Activated CD4-positive, alpha-beta T cell treated with anti-CD3 and anti-CD28 coated beads, Interleukin-2, amount 50 U/mL, for 48 hours (primary cell): ENCODE measurements around the gene UGT1A1.
"Not testable (repeated sequence)": the region's sequence is repeated elsewhere in the genome, so short reads cannot be mapped to it uniquely, and the experiment has no call there.

Experiments used
- DNase-seq, 2 experiments: peaks; one replicate each; pipeline ENCODE4 v3.0.0-alpha.2; 2020

The UGT1A1 gene

DNA sequence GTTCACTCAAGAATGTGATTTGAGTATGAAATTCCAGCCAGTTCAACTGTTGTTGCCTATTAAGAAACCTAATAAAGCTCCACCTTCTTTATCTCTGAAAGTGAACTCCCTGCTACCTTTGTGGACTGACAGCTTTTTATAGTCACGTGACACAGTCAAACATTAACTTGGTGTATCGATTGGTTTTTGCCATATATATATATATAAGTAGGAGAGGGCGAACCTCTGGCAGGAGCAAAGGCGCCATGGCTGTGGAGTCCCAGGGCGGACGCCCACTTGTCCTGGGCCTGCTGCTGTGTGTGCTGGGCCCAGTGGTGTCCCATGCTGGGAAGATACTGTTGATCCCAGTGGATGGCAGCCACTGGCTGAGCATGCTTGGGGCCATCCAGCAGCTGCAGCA lies at the start of gene UGT1A1:
TSS of gene UGT1A1 (plus strand) at position 228 of the 400 bp plus-strand sequence. CDS start at position 246, 18 bp downstream.
- DNase-seq = no peak

DNA sequence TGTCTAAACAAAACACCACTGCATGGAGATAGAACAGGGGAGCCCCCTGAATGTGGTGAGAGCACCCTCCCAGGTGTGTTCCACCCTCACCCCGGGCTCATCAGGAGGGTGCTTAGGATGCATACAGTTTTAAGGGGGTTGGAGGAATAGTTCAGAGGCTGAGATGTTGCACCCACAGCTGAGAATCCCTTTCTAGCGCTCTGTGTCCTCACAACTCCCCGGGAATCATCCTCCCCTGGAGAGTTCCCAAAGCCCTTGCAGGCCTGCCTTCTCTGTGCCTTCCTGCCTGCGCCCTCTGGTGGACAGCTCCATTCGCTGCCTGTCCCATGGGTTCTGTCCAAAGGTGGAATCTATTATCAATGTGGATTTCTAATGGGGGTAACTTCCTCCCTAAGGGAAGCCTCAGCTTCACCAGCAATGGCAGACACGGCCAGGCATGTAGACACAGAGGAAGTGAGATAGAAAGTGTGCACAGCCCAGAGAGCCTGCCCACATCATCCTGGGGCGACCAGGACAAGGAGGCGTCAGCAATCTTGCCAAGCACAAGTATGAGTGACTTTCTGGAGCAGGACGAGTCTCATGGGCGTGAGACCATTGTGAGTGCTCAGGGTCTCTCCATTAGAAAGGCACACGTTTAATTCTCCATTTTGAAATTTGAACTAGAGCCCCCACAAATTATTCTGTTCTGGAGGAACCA lies 48.6 kb upstream of the UGT1A1 start:
- DNase-seq = peak; percentile 76 to 80

DNA sequence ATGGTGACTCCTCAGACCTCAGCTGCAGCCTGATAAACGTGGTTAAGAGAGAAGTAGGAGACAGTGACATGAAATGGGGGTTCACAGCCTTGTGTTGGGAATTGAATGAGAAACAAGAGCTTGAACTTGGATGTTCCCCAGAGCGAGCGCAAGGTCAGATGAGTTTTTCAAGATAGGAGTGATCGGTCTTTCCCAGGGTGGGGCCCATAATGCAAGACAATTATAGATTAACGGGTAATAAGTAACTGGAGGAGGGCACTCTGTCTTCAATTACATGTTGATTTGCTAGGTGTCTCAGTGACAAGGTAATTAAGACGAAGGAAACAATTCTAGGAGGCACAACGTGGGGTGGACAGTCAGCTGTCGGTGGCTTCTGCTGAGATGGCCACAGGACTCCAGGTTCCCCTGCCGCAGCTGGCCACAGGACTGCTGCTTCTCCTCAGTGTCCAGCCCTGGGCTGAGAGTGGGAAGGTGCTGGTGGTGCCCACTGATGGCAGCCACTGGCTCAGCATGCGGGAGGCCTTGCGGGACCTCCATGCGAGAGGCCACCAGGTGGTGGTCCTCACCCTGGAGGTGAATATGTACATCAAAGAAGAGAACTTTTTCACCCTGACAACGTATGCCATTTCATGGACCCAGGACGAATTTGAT lies 47.3 kb upstream of the UGT1A1 start, which contains the start of gene UGT1A5:
TSS of gene UGT1A5 (plus strand) at position 297 of the 651 bp plus-strand sequence. CDS start at position 382, 85 bp downstream.
- no peak for DNase-seq

DNA sequence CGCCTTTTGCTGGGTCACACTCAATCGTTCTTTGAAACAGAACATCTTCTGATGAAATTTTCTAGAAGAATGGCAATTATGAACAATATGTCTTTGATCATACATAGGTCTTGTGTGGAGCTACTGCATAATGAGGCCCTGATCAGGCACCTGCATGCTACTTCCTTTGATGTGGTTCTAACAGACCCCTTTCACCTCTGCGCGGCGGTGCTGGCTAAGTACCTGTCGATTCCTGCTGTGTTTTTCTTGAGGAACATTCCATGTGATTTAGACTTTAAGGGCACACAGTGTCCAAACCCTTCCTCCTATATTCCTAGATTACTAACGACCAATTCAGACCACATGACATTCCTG lies 46.8 kb upstream of the UGT1A1 start:
- no peak for DNase-seq

DNA sequence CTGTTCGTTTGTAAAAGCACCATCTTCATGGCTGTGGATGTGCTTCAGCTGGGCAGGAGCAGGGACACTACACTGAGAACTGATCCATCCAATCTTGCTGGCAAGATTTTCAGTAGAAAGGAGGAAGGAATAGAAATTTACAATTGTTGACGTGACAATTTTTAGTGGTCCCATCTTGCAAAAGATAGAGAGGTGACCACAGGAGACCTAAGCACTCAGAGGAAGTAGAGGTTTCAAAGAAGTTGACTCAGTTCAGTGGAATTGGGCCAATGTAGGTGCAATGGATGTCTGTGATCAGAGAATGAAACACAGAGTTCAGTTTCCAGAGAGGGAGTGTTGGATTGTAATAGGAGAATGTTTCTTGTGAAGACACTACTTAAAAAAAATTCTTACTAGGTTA lies 45.9 kb upstream of the UGT1A1 start:
- DNase-seq = no peak

DNA sequence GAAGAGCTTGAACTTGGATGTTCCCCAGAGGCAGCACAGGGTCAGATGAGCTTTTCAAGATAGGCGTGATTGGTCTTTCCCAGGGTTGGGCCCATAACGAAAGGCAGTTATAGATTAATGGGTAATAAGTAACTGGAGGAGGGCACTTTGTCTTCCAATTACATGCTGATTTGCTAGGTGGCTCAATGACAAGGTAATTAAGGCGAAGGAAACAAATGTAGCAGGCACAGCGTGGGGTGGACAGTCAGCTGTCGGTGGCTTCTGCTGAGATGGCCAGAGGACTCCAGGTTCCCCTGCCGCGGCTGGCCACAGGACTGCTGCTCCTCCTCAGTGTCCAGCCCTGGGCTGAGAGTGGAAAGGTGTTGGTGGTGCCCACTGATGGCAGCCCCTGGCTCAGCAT lies 41.5 kb upstream of the UGT1A1 start, which contains the start of gene UGT1A4:
TSS of gene UGT1A4 (plus strand) at position 185 of the 400 bp plus-strand sequence. CDS start at position 270, 85 bp downstream.
- DNase-seq = no peak

DNA sequence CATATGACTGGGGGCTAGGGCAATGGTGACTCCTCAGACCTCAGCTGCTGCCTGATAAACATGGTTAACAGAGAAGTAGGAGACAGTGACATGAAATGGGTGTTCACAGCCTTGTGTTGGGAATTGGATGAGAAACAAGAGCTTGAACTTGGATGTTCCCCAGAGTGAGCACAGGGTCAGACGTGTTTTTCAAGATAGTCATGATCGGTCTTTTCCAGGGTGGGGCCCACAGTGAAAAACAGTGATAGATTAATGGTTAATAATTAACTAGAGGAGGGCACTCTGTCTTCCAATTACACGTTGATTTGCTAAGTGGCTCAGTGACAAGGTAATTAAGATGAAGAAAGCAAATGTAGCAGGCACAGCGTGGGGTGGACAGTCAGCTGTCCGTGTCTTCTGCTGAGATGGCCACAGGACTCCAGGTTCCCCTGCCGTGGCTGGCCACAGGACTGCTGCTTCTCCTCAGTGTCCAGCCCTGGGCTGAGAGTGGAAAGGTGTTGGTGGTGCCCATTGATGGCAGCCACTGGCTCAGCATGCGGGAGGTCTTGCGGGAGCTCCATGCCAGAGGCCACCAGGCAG lies 31.3 kb upstream of the UGT1A1 start, which contains the start of gene UGT1A3:
TSS of gene UGT1A3 (plus strand) at position 320 of the 579 bp plus-strand sequence. CDS start at position 405, 85 bp downstream.
- no peak for DNase-seq

DNA sequence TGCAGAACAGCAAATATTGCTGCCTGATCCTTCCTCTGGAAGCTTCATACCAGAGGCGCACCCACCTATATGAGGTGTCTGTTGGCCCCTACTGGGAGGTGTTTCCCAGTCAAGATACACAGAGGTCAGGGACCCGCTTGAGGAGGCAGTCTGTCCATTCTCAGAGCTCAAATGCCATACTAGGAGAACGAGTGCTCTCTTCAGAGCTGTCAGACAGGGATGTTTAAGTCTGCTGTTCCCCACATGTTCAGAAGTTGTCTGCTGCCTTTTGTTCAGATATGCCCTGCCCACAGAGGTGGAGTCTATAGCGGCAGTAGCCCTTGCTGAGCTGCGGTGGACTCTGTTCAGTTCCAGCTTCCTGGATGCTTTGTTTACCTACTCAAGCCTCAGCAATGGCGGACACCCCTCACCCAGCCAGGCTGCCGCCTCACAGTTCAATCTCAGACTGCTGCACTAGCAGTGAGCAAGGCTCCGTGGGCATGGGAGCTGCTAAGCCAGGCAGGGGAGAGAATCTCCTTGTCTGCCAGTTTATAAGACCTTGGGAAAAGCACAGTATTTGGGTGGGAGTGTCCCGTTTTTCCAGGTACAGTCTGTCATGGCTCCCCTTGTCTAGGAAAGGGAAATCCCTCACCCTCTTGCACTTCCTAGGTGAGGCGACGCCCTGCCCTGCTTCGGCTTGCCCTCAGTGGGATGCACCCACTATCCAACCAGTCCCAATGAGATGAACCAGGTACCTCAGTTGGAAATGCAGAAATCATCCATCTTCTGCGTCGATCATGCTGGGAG lies 23.0 kb upstream of the UGT1A1 start:
- not testable (repeated sequence) for DNase-seq

DNA sequence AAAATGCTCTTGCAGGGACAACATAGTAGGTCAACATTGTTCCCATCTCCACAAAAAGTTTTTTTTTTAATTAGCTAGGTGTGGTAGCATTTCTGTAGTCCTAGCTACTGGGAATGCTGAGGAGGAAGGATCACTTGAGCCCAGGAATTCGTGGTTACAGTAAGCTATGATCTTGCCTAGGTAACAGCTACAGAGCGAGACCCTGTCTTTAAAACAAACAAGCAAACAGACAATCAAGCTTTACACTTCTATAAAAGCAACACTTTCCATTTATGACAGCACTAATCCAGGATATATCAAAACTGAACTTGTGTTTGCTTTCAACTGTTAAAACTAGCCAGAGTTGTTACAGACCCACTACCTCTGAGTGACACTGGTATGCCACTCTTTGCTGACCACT lies 19.2 kb upstream of the UGT1A1 start:
- no peak for DNase-seq

DNA sequence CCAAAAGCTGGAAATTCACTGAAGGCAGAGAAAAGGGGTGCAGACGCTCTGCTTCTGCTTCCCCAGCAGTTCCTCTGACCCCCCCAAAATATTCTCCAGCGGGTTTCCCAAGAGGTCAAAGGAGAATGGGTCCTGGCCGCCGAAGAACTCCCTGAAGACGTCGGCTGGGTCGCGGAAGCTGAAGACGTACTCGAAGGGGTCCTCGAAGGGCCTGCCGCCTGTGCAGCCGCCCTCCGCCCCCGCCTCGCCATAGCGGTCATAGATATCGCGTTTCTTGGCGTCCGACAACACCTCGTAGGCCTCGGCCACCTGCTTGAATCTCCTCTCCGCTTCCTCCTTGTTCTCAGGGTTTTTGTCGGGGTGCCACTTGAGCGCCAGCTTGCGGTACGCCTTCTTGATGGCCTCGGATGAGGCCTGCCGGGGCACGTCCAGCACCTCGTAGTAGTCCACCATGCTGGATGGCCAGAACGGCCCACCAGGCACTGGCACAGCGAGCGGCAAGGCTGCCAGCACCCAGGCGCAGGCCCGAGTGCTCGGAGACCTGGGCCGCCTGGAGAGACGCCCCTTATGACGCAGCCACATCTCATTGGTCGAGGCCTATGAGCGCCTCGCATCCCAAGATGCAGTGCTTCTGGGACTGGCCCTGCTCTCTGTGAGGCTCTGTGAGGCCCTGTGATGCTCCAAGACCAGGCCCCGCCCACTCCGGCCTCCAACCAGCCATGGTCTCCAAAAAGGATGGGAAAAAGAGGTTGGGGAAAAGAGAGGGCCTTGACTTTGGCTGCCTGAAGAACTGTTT lies 16.4 kb upstream of the UGT1A1 start:
- DNase-seq = no peak

DNA sequence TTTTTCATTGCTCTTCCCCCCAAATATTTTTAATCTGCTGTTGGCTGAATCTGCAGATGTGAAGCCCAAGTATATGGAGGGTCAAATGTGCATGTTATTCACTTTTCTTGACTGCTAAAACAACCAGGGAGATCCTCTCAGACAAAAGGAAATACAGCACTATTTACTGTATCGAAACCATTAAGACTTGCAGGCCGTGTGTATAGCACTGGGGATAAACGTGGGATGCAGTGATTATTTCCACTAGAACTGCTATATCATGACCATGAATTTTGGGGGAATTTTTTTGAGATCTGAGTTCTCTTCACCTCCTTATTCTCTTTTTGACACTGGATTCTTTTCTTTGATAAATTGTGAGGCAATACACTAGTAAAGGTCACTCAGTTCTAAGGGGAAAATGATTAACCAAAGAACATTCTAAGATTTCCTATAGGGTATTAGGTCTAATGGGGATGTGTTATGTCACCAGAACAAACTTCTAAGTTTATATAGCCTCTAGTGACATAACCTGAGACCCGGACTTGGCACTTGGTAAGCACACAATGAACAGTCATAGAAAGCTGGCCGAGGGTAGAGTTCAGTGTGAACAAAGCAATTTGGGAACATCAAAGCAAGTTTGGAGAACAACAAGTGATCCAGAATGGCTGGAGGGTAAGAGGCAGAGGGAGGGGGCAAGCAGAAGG lies 14.9 kb upstream of the UGT1A1 start:
- DNase-seq = no peak

DNA sequence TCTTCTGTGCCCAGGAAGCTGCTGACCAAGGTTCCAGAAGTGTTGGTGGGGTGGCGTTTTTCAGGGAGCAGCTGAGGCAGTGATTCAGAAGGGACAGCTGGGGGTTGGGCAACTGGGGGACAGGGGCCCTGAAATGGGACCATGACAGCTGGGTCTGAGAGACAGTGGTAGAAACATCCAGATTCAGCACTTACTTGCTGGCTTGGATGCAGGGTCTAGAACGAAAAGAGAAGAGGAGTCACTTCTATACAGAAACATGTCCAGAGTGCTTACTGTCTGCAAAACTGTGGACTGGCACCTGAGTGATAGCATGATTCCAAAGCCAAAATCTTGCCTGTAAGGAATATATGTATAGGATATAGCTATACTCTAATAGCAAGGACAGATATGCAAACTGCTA lies 14.2 kb upstream of the UGT1A1 start:
- not testable (repeated sequence) for DNase-seq

DNA sequence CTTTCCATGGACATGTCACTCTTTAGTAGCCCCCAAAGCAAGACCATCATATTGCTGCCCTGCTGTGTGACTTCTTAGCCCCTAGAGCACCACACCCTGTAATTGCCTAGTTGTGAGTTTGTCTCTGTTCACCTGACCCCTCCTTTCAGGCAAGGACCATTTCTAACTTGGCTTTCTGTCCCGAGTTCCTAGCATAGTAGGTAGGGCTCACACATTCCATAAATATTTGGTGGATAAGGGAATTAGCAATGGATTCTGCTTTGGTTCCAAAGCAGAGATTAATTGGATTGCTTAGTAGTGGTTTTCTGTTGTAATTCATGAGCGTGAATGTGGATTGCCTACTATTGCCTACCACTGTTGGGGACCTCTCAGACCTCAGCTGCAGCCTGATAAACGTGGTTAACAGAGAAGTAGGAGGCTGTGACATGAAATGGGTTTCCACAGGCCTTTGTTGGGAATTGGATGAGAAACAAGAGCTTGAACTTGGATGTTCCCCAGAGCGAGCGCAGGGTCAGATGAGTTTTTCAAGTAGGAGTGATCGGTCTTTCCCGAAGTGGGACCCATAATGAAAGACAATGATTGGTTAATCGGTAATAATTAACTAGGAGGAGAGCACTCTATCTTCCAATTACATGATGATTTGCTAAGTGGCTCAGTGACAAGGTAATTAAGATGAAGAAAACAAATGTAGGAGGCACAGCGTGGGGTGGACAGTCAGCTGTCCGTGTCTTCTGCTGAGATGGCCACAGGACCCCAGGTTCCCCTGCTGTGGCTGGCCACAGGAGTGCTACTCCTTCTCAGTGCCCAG lies 13.4 kb upstream of the UGT1A1 start:
- DNase-seq = no peak

DNA sequence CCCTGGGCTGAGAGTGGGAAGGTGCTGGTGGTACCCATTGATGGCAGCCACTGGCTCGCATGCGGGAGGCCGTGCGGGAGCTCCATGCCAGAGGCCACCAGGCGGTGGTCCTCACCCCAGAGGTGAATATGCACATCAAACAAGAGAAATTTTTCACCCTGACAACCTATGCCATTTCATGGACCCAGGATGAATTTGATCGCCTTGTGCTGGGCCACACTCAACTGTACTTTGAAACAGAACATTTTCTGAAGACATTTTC lies 12.9 kb upstream of the UGT1A1 start:
- no peak for DNase-seq

DNA sequence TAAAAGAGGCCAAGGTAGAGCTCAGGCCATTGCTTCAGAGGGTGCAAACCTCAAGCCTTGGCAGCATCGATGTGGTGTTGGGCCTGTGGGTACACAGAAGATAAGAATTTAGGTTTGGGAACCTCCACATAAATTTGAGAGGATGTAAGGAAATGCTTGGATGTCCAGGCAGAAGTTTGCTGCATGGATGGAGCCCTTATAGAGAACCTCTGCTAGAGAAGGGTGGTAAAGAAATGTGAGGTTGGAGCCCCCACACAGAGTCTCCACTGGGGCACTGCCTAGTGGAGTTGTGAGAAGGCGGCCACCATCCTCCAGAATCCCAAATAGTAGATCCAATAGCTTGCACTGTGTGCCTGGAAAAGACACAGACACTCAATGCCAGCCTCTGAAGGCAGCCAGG lies 9.4 kb upstream of the UGT1A1 start:
- not testable (repeated sequence) for DNase-seq

DNA sequence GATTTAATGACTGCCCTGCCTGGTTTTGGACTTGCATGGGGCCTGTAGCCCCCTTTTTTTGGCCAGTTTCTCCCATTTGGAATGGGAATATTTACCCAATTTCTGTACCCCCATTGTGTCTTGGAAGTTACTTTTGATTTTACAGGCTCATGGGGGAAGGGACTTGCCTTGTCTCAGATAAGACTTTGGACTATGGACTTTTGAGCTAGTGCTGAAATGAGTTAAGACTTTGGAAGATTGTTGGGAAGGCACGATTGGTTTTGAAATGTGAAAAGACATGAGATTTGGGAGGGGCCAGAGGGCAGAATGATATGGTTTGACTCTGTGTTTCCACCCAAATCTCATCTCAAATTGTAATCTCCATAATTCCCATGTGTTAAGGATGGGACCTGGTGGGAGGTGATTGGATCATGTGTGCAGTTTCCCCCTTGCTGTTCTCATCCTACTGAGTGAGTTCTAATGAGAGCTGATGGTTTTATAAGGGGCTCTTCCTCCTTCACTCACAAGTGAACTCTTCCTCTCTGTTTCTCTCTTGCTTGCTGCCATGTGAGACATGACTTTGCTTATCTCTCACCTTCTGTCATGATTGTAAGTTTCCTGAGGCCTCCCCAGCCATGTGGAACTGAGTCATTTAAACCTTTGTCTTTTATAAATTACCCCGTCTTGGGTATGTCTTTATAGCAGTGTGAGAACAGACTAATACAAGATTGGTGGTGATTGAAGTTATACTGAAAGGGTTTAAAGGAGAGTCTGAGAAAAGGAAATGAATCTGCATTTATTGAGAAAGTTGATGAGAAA lies 8.7 kb upstream of the UGT1A1 start:
- DNase-seq = not testable (repeated sequence)

DNA sequence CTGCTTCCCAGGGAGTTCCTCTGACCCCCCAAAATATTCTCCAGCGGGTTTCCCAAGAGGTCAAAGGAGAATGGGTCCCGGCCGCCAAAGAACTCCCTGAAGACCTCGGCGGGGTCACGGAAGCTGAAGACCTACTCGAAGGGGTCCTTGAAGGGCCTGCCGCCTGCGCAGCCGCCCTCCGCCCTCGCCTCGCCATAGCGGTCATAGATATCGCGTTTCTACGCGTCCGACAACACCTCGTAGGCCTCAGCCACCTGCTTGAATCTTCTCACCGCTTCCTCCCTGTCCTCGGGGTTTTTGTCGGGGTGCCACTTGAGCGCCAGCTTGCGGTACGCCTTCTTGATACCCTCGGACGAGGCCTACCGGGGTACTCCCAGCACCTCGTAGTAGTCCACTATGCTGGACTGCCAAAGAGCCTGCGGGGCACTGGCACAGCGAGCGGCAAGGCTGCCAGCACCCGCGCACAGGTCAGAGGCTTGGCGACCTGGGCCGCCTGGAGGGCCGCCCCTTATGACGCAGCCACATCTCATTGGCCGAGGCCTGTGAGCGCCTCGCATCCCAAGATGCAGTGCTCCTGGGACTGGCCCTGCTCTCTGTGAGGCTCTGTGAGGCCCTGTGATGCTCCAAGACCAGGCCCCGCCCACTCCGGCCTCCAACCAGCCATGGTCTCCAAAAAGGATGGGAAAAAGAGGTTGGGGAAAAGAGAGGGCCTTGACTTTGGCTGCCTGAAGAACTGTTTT lies 5.0 kb upstream of the UGT1A1 start:
- DNase-seq = no peak

DNA sequence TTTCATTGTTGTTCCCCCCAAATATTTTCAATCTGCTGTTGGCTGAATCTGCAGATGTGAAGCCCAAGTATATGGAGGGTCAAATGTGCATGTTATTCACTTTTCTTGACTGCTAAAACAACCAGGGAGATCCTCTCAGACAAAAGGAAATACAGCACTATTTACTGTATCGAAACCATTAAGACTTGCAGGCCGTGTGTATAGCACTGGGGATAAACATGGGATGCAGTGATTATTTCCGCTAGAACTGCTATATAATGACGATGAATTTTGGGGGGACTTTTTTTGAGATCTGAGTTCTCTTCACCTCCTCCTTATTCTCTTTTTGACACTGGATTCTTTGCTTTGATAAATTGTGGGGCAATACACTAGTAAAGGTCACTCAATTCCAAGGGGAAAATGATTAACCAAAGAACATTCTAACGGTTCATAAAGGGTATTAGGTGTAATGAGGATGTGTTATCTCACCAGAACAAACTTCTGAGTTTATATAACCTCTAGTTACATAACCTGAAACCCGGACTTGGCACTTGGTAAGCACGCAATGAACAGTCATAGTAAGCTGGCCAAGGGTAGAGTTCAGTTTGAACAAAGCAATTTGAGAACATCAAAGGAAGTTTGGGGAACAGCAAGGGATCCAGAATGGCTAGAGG lies 3.5 kb upstream of the UGT1A1 start:
- no peak for DNase-seq

DNA sequence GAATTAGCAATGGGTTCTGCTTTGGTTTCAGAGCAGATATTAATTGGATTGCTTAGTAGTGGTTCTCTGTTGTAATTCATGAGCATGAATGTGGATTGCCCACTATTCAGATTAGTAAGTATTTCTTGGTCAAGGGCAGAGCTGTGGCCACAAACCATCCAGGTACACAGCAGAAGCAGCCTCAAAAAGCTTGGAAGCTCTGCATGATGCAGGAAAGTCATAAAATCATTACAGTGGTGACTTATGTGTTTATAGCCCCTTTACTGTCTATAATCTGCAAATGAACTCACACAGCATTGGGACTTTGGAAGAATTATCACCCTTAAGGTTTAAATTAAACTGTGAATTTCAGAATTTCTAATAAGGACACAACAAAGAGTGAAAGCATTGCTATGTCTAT lies 1.9 kb upstream of the UGT1A1 start:
- no peak for DNase-seq
